HepG2 (cell line): ENCODE data around the gene TMEM131L. TPM values are rescaled to one million over a fixed set of nuclear protein-coding genes. Genes with fewer than 3 reads are reported as not detected.

Experiments used
- GFI1 ChIP-seq: sonication (generic); formaldehyde crosslinking; IDR thresholded peaks from 2 replicates; pipeline ENCODE4 v1.5.0; 2020; ENCODE audit warnings: missing genetic modification reagents, mild to moderate bottlenecking, borderline replicate concordance
- HNRNPLL ChIP-seq: fragments of 200-400 bp; formaldehyde crosslinking; IDR thresholded peaks from 2 replicates; pipeline ENCODE4 v1.6.1; 2017; ENCODE audit warnings: mild to moderate bottlenecking, low read depth, low read length; ENCODE audit not compliant: poor library complexity, severe bottlenecking
- KMT2B ChIP-seq: IDR thresholded peaks from 2 replicates; pipeline ENCODE4 v1.6.1; 2016; ENCODE audit warnings: missing genetic modification reagents, missing compliant biosample characterization
- MAFF ChIP-seq: IDR thresholded peaks from 2 replicates; pipeline ENCODE4 v1.6.1; 2011; ENCODE audit warnings: low read depth, low read length, improper control_type of control experiment
- SNAPC4 ChIP-seq: sonication (generic); formaldehyde crosslinking; IDR thresholded peaks from 2 replicates; pipeline ENCODE4 v1.4.0; 2020; ENCODE audit warnings: mild to moderate bottlenecking, missing genetic modification reagents
- TFDP2 ChIP-seq: sonication (generic); formaldehyde crosslinking; IDR thresholded peaks from 2 replicates; pipeline ENCODE4 v1.4.0; 2020; ENCODE audit warnings: missing genetic modification reagents
- ZNF101 ChIP-seq: sonication (generic); formaldehyde crosslinking; IDR thresholded peaks from 2 replicates; pipeline ENCODE4 v1.4.0; 2020; ENCODE audit warnings: mild to moderate bottlenecking, low read depth, missing genetic modification reagents, borderline replicate concordance
- ZNF224 ChIP-seq: sonication (generic); formaldehyde crosslinking; IDR thresholded peaks from 2 replicates; pipeline ENCODE4 v1.5.0; 2020; ENCODE audit warnings: mild to moderate bottlenecking, missing genetic modification reagents
- ZNF558 ChIP-seq: sonication (generic); formaldehyde crosslinking; IDR thresholded peaks from 2 replicates; pipeline ENCODE4 v1.9.0; 2022; ENCODE audit warnings: mild to moderate bottlenecking, missing genetic modification reagents, borderline replicate concordance
- ZNF749 ChIP-seq: sonication (generic); formaldehyde crosslinking; IDR thresholded peaks from 2 replicates; pipeline ENCODE4 v1.8.0; 2022; ENCODE audit warnings: mild to moderate bottlenecking, missing genetic modification reagents, moderate library complexity, borderline replicate concordance
- ZNF841 ChIP-seq: sonication (generic); formaldehyde crosslinking; IDR thresholded peaks from 2 replicates; pipeline ENCODE4 v1.8.1; 2023; ENCODE audit warnings: missing genetic modification reagents, borderline replicate concordance
- polyA plus RNA-seq, 8 experiments: library from polyadenylated mRNA; depleted of rRNA in 3 of 8; stranded (reverse) in 7 of 8; unstranded in 1 of 8; fragments of >200 nt; fragmentation: Illumina TruSeq in 4 of 8; extraction: Trizol in 4 of 8; gene quantifications; 2 replicates each; pipeline versions ENCODE4 v1.2.1 to v1.2.3, GENCODE V29; 2011 to 2016; ENCODE audit warnings: low read depth in 4 of 8, missing spikeins in 1 of 8, mixed read lengths in 1 of 8; ENCODE audit not compliant: insufficient read depth in 1 of 8
- total RNA-seq, 5 experiments: library from RNA; depleted of rRNA; stranded (reverse); fragments of >200 nt; fragmentation: Illumina TruSeq; extraction: Trizol; gene quantifications; 2 replicates each; pipeline ENCODE4 v1.2.3, GENCODE V29; 2016; ENCODE audit warnings: low read depth in 1 of 5
- TF ChIP-seq, protein P1 (sequence below): sonication (generic); formaldehyde crosslinking; IDR thresholded peaks from 2 replicates; pipeline ENCODE4 v1.5.1; 2020; ENCODE audit warnings: missing genetic modification reagents, mild to moderate bottlenecking, borderline replicate concordance
- TF ChIP-seq, protein P2 (sequence below): sonication (generic); formaldehyde crosslinking; IDR thresholded peaks from 2 replicates; pipeline ENCODE4 v1.5.1; 2020; ENCODE audit warnings: mild to moderate bottlenecking, missing genetic modification reagents, moderate library complexity

TMEM131L gene
- total and polyA plus RNA-seq, 2 of the 13 experiments (the other 11 are each of a cell fraction or from before 2014, with no cell fraction given) = 2.2 to 4.5 TPM

- peak; percentile 52; the same call in 1 of the 2 replicates for TF ChIP-seq TFDP2
- TF ChIP-seq KMT2B = peak; percentile 50; the same call in 1 of the 2 replicates
- TF ChIP-seq, protein P1, sequence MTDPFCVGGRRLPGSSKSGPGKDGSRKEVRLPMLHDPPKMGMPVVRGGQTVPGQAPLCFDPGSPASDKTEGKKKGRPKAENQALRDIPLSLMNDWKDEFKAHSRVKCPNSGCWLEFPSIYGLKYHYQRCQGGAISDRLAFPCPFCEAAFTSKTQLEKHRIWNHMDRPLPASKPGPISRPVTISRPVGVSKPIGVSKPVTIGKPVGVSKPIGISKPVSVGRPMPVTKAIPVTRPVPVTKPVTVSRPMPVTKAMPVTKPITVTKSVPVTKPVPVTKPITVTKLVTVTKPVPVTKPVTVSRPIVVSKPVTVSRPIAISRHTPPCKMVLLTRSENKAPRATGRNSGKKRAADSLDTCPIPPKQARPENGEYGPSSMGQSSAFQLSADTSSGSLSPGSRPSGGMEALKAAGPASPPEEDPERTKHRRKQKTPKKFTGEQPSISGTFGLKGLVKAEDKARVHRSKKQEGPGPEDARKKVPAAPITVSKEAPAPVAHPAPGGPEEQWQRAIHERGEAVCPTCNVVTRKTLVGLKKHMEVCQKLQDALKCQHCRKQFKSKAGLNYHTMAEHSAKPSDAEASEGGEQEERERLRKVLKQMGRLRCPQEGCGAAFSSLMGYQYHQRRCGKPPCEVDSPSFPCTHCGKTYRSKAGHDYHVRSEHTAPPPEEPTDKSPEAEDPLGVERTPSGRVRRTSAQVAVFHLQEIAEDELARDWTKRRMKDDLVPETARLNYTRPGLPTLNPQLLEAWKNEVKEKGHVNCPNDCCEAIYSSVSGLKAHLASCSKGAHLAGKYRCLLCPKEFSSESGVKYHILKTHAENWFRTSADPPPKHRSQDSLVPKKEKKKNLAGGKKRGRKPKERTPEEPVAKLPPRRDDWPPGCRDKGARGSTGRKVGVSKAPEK = no peak
- no peak for TF ChIP-seq MAFF
- peak; percentile 92 for TF ChIP-seq HNRNPLL
- TF ChIP-seq SNAPC4 (CRISPR knock-in tag) = no peak
- no peak for TF ChIP-seq ZNF224 (CRISPR knock-in tag)
- TF ChIP-seq, protein P2, sequence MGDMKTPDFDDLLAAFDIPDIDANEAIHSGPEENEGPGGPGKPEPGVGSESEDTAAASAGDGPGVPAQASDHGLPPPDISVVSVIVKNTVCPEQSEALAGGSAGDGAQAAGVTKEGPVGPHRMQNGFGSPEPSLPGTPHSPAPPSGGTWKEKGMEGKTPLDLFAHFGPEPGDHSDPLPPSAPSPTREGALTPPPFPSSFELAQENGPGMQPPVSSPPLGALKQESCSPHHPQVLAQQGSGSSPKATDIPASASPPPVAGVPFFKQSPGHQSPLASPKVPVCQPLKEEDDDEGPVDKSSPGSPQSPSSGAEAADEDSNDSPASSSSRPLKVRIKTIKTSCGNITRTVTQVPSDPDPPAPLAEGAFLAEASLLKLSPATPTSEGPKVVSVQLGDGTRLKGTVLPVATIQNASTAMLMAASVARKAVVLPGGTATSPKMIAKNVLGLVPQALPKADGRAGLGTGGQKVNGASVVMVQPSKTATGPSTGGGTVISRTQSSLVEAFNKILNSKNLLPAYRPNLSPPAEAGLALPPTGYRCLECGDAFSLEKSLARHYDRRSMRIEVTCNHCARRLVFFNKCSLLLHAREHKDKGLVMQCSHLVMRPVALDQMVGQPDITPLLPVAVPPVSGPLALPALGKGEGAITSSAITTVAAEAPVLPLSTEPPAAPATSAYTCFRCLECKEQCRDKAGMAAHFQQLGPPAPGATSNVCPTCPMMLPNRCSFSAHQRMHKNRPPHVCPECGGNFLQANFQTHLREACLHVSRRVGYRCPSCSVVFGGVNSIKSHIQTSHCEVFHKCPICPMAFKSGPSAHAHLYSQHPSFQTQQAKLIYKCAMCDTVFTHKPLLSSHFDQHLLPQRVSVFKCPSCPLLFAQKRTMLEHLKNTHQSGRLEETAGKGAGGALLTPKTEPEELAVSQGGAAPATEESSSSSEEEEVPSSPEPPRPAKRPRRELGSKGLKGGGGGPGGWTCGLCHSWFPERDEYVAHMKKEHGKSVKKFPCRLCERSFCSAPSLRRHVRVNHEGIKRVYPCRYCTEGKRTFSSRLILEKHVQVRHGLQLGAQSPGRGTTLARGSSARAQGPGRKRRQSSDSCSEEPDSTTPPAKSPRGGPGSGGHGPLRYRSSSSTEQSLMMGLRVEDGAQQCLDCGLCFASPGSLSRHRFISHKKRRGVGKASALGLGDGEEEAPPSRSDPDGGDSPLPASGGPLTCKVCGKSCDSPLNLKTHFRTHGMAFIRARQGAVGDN (CRISPR knock-in tag) = peak; percentile 48
- no peak for TF ChIP-seq ZNF841 (CRISPR knock-in tag)
- TF ChIP-seq ZNF749 (CRISPR knock-in tag) = no peak; the same call in 1 of the 2 replicates
- peak; percentile 59; the same call in 1 of the 2 replicates for TF ChIP-seq ZNF558 (CRISPR knock-in tag)
- no peak for TF ChIP-seq ZNF101
- 0 out of 2 replicates have a peak, but pooled peaks have one; percentile 3 for TF ChIP-seq GFI1 (CRISPR knock-in tag)
Measured at GRCh38 chr4:153466081-153466948, at the start of gene TMEM131L (continued).
